NT2/D1 (cell line): ENCODE results near the gene FOXN4.

Experiments
- YY1 ChIP-seq: IDR thresholded peaks from 2 replicates; pipeline ENCODE4 v1.6.1; 2011; ENCODE audit not compliant: insufficient read length, insufficient read depth
- ZNF274 ChIP-seq: IDR thresholded peaks from 2 replicates; pipeline ENCODE4 v1.6.1; 2011; ENCODE audit warnings: mild to moderate bottlenecking, low read depth, low read length

DNA sequence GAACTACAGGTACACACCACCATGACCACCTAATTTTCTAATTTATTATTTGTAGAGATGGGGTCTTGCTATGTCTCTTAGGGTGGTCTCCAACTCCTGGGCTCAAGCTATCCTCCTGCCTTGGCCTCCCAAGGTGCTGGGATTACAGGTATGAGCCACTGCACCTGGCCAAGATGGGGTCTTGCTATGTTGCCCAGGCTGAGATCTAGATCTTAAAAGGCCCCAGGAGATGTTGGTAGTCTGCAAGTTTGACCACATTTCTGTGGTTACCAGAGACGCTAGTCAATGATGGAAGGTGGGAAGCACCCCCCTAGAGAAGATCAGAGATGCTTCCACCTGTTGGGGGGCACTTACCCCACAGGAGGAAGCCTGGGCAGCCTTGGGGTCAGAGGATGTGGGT lies 34.7 kb downstream of the FOXN4 start:
- TF ChIP-seq YY1 (no peak), ZNF274 (no peak)
